Posterior vena cava (tissue), 2 donors: ENCODE results near the gene PRKD2. TPM values are rescaled to one million over a fixed set of nuclear protein-coding genes. Genes with fewer than 3 reads are reported as not detected.
"Not testable (repeated sequence)": the region's sequence is repeated elsewhere in the genome, so short reads cannot be mapped to it uniquely, and the experiment has no call there.

Experiments
- DNase-seq: peaks from one replicate; pipeline ENCODE4 v3.0.0-alpha.2; 2020; ENCODE audit warnings: low spot score
- intact Hi-C, 2 donors: fragments of 100-400 bp; cut with DNase I; formaldehyde crosslinking; loops; one replicate each; pipeline versions ENCODE4 v1.14.1 to v1.14.2; 2022 to 2023
- long read RNA-seq, 2 donors: library from polyadenylated mRNA; unstranded; transcript quantifications; one replicate each; pipeline ENCODE4 v2.0.0, GENCODE V29; 2020 to 2021
- total RNA-seq, 2 donors: library from RNA; stranded (reverse); fragmentation: NEBNext Ultra II Directional; extraction: Animal tissue kit (Norgen Biotek cat#: 25700); gene quantifications; one replicate each; pipeline ENCODE4 v1.2.1, GENCODE V29; 2021
- donor health status: DM: yes; HTN: yes; CAD: no.
- donor health status: DM: yes; HTN: yes; CAD: no.

The PRKD2 gene
- total RNA-seq = 10 to 100 TPM; 25.5 to 25.6 TPM
- long read RNA-seq, donor 1, partial matches to known transcripts = 13 of 21 reads
- long read RNA-seq, donor 1, other reads (novel, unspliced or antisense) = 4 of 21 reads
- long read RNA-seq, donor 2, transcript PRKD2-214 (17 exons, 2,923 nt) = major isoform, 6 of 32 reads
- long read RNA-seq, donor 2, partial matches to known transcripts = 19 of 32 reads
- long read RNA-seq, donor 2, other reads (novel, unspliced or antisense) = 6 of 32 reads

GRCh38 chr19:46717034-46717715 is at the start of gene PRKD2:
Gene PRKD2 (minus strand): TSS chr19:46717114. CDS start chr19:46716370, 744 bp downstream.
- intact Hi-C loops = no loop called here
- DNase-seq = peak; percentile 97

GRCh38 chr19:46764817-46765291 is 47.9 kb upstream of the PRKD2 start:
- intact Hi-C loops = no loop called here
- DNase-seq = no peak

- intact Hi-C loops = no loop called here
- DNase-seq = no peak
Observed at GRCh38 chr19:46762245-46762890, 45.5 kb upstream of the PRKD2 start.

GRCh38 chr19:46761418-46761831 is 44.5 kb upstream of the PRKD2 start:
- intact Hi-C loops = no loop called here
- no peak for DNase-seq

- intact Hi-C loops, DNase-seq: not testable (repeated sequence)
Observed at GRCh38 chr19:46760897-46761296, 44.0 kb upstream of the PRKD2 start.

GRCh38 chr19:46760363-46760762 is 43.4 kb upstream of the PRKD2 start:
- DNase-seq = no peak
- intact Hi-C loops = no loop called here

GRCh38 chr19:46759817-46760333 is 43.0 kb upstream of the PRKD2 start:
- DNase-seq = no peak

GRCh38 chr19:46759206-46759605 is 42.3 kb upstream of the PRKD2 start:
- intact Hi-C loops = loop anchor here (5.0 kb wide), 2 partner anchors 78 to 233 kb away; no protein-coding TSS in a partner anchor
- DNase-seq = no peak

More at GRCh38 chr19:46759817-46760333, 43.0 kb upstream of the PRKD2 start:
- intact Hi-C loops = loop anchor here (5.0 kb wide), 2 partner anchors 77 to 232 kb away; no protein-coding TSS in a partner anchor

GRCh38 chr19:46756544-46756888 is 39.6 kb upstream of the PRKD2 start:
- intact Hi-C loops = loop anchor here (5.0 kb wide), 2 partner anchors 81 to 236 kb away; no protein-coding TSS in a partner anchor
- DNase-seq = peak; percentile 80

GRCh38 chr19:46755853-46756543 is 39.1 kb upstream of the PRKD2 start:
- peak; percentile 80 for DNase-seq

GRCh38 chr19:46755077-46755852 is 38.4 kb upstream of the PRKD2 start:
- intact Hi-C loops = loop anchor here (2.0 to 5.0 kb wide), 3 partner anchors 82 to 237 kb away; no protein-coding TSS in a partner anchor
- no peak for DNase-seq

More at GRCh38 chr19:46755853-46756543, 39.1 kb upstream of the PRKD2 start:
- intact Hi-C loops = loop anchor here (2.0 to 5.0 kb wide), 3 partner anchors 81 to 236 kb away; no protein-coding TSS in a partner anchor

GRCh38 chr19:46753420-46754155 is 36.7 kb upstream of the PRKD2 start:
- no peak for DNase-seq
- intact Hi-C loops = loop anchor here in 1 of 2 donors (2.0 kb wide), 1 partner anchor 87 kb away; no protein-coding TSS in a partner anchor

GRCh38 chr19:46748325-46749109 is 31.6 kb upstream of the PRKD2 start:
- intact Hi-C loops = loop anchor here in 1 of 2 donors (5.0 kb wide), 1 partner anchor 706 kb away; the partner anchor contains the start of gene IGFL4
- peak; percentile 92 for DNase-seq

GRCh38 chr19:46746281-46747057 is 29.6 kb upstream of the PRKD2 start, which contains the start of gene STRN4:
Gene STRN4 (minus strand): TSS chr19:46746450. CDS start chr19:46746430, 20 bp downstream.
- no peak for DNase-seq
- intact Hi-C loops = loop anchor here in 1 of 2 donors (5.0 kb wide), 1 partner anchor 704 kb away; the partner anchor contains the start of gene IGFL4

GRCh38 chr19:46745521-46746280 is 28.8 kb upstream of the PRKD2 start, which contains the start of gene FKRP:
Gene FKRP (plus strand): TSS chr19:46746057. CDS start chr19:46755451, 9,394 bp downstream.
- intact Hi-C loops = loop anchor here in 1 of 2 donors (5.0 kb wide), 1 partner anchor 703 kb away; the partner anchor contains the start of gene IGFL4

More at GRCh38 chr19:46745521-46746280, 28.8 kb upstream of the PRKD2 start, which contains the start of gene FKRP:
- DNase-seq = no peak
